Endothelial cell of umbilical vein (primary cell): ENCODE measurements around the gene ELANE. TPM values are rescaled to one million over a fixed set of nuclear protein-coding genes. Genes with fewer than 3 reads are reported as not detected.

Experiments
- BruUV-seq: library from RNA; stranded (reverse); fragments of 400-500 nt; replicated peaks from 2 replicates; lab custom pipeline; 2021; lab: Mats Ljungman, UMichigan
- CTCF ChIA-PET: fragments of 300-600, 350-600 bp; sonication (Branson Sonifier 250); formaldehyde crosslinking; loops from one replicate; lab custom pipeline; 2021; ENCODE audit warnings: antibody characterized with exemption, inconsistent platforms; lab: Charles Lee
- POLR2A ChIA-PET: fragments of 300-600, 350-600 bp; sonication (Branson Sonifier 250); formaldehyde crosslinking; loops from one replicate; lab custom pipeline; 2021; ENCODE audit warnings: antibody characterized with exemption, inconsistent platforms; lab: Charles Lee
- DNase-seq: peaks from one replicate; pipeline ENCODE4 v3.0.0-alpha.2; 2011; ENCODE audit warnings: low read depth, low spot score
- FAIRE-seq: peaks from 2 replicates; lab custom pipeline; 2011; peaks lifted over from hg19 to GRCh38; lab: Jason Lieb, UNC
- H2AFZ ChIP-seq: 2 replicates; pipeline ENCODE4 v1.6.0; 2012; ENCODE audit warnings: low read depth, low read length, control low read depth, inconsistent platforms
- H3K27ac ChIP-seq: 2 replicates; pipeline ENCODE4 v1.5.1; 2011; ENCODE audit warnings: low read depth, mild to moderate bottlenecking, control low read depth, low read length, moderate library complexity; ENCODE audit not compliant: insufficient read depth
- H3K27me3 ChIP-seq, 2 experiments: 2 replicates each; pipeline versions ENCODE4 v1.6.0 to v1.6.1; 2011; ENCODE audit warnings: low read length in 2 of 2, mixed read lengths in 1 of 2; ENCODE audit not compliant: control insufficient read depth in 2 of 2, insufficient read depth in 2 of 2
- H3K36me3 ChIP-seq, 2 experiments: 2 replicates in 1 of 2; 3 replicates in 1 of 2; pipeline ENCODE4 v1.5.1; 2011; ENCODE audit warnings: low read length in 2 of 2, mild to moderate bottlenecking in 1 of 2, moderate library complexity in 1 of 2; ENCODE audit not compliant: control insufficient read depth in 2 of 2, insufficient read depth in 2 of 2; ENCODE audit errors: extremely low read depth in 1 of 2
- H3K4me1 ChIP-seq: 3 replicates; pipeline ENCODE4 v1.5.1; 2011; ENCODE audit warnings: mild to moderate bottlenecking, low read length; ENCODE audit not compliant: control insufficient read depth, insufficient read depth; ENCODE audit errors: extremely low read depth
- H3K4me2 ChIP-seq: 2 replicates; pipeline ENCODE4 v1.6.1; 2011; ENCODE audit warnings: low read length, control low read depth, mixed read lengths; ENCODE audit not compliant: insufficient read depth
- H3K4me3 ChIP-seq, 3 experiments: fragments of 200-600 bp in 1 of 3; sonication (generic), shearing (Covaris generic) in 1 of 3; replicated peaks in 1 of 3; 2 replicates each; pipeline ENCODE4 v1.5.1; 2011 to 2016; ENCODE audit warnings: control low read depth in 3 of 3, low read length in 3 of 3, mild to moderate bottlenecking in 2 of 3, inconsistent platforms in 1 of 3, low read depth in 1 of 3, moderate library complexity in 1 of 3; ENCODE audit not compliant: insufficient read depth in 1 of 3
- H3K79me2 ChIP-seq: 2 replicates; pipeline ENCODE4 v1.6.0; 2012; ENCODE audit warnings: low read length, inconsistent platforms; ENCODE audit not compliant: control insufficient read depth, insufficient read depth
- H3K9ac ChIP-seq: replicated peaks from 2 replicates; pipeline ENCODE3; 2011; ENCODE audit warnings: low read length, control low read depth; ENCODE audit not compliant: insufficient read depth; ENCODE audit errors: extremely low read depth
- H3K9me1 ChIP-seq: replicated peaks from 3 replicates; pipeline ENCODE4 v1.6.0; 2011; ENCODE audit warnings: mild to moderate bottlenecking, low read length; ENCODE audit not compliant: control insufficient read depth, insufficient read depth; ENCODE audit errors: extremely low read depth
- H3K9me3 ChIP-seq: replicated peaks from 2 replicates; pipeline ENCODE4 v1.5.1; 2012; ENCODE audit warnings: low read length, inconsistent platforms; ENCODE audit not compliant: control insufficient read depth, insufficient read depth
- H4K20me1 ChIP-seq: replicated peaks from 2 replicates; pipeline ENCODE3; 2011; ENCODE audit warnings: mild to moderate bottlenecking, low read length; ENCODE audit not compliant: control insufficient read depth, insufficient read depth; ENCODE audit errors: extremely low read depth
- CTCF ChIP-seq, 2 donors: IDR thresholded peaks; 1 replicate in 1 of 2; 2 replicates in 1 of 2; pipeline ENCODE4 v1.5.1; 2011; ENCODE audit warnings: low read length in 2 of 2, mild to moderate bottlenecking in 2 of 2, moderate library complexity in 2 of 2, control low read depth in 1 of 2, inconsistent platforms in 1 of 2, low read depth in 1 of 2; ENCODE audit not compliant: insufficient read depth in 1 of 2; ENCODE audit errors: extremely low read depth in 1 of 2
- EZH2 ChIP-seq: IDR thresholded peaks from 2 replicates; pipeline ENCODE4 v1.6.1; 2012; ENCODE audit warnings: borderline replicate concordance, low read depth, mild to moderate bottlenecking, moderate library complexity, low read length, inconsistent platforms; ENCODE audit not compliant: severe bottlenecking
- FOS ChIP-seq: IDR thresholded peaks from 2 replicates; pipeline ENCODE4 v1.6.1; 2011; ENCODE audit warnings: mild to moderate bottlenecking, low read length, moderate library complexity, borderline replicate concordance; ENCODE audit not compliant: insufficient read depth
- GATA2 ChIP-seq: IDR thresholded peaks from 2 replicates; pipeline ENCODE4 v1.7.0; 2011; ENCODE audit warnings: low read depth, mild to moderate bottlenecking, moderate library complexity, mixed read lengths, low read length; ENCODE audit not compliant: insufficient read length, insufficient read depth
- JUN ChIP-seq: IDR thresholded peaks from 2 replicates; pipeline ENCODE4 v1.6.1; 2011; ENCODE audit warnings: borderline replicate concordance, low read depth; ENCODE audit not compliant: insufficient read length, insufficient read depth
- MYC ChIP-seq: IDR thresholded peaks from one replicate; pipeline ENCODE4 v1.6.1; 2011; ENCODE audit warnings: mild to moderate bottlenecking, low read depth, low read length
- POLR2A ChIP-seq: IDR thresholded peaks from 2 replicates; pipeline ENCODE4 v1.6.1; 2012; ENCODE audit warnings: low read depth, mild to moderate bottlenecking, control low read depth, low read length
- POLR2AphosphoS5 ChIP-seq: IDR thresholded peaks from 2 replicates; pipeline ENCODE4 v1.6.1; 2012; ENCODE audit warnings: low read depth, mild to moderate bottlenecking, control low read depth, low read length, moderate library complexity; ENCODE audit not compliant: insufficient read depth
- dilution Hi-C: fragments of 300-500 bp; cut with MboI; formaldehyde crosslinking; loops from one replicate; pipeline ENCODE4 v1.15.0; 2019; ENCODE audit warnings: low sequenced_read_pairs; ENCODE audit not compliant: extremely low pct_ligation_motif_present
- intact Hi-C: fragments of 100-400 bp; cut with micrococcal nuclease; formaldehyde crosslinking; loops from one replicate; pipeline ENCODE4 v1.10.0; 2022
- polyA plus RNA-seq, 4 experiments: library from polyadenylated mRNA; depleted of rRNA in 3 of 4; stranded (reverse) in 3 of 4; unstranded in 1 of 4; fragments of >200 nt; gene quantifications; 2 replicates each; pipeline versions ENCODE4 v1.2.1 to v1.2.3, GENCODE V29; 2011 to 2012; ENCODE audit warnings: missing spikeins in 1 of 4
- total RNA-seq: library from RNA; stranded (reverse); gene quantifications from 2 replicates; pipeline ENCODE4 v1.2.3, GENCODE V29; 2021
- TF ChIP-seq, protein P1 (sequence below): IDR thresholded peaks from 2 replicates; pipeline ENCODE4 v1.6.1; 2011; ENCODE audit not compliant: insufficient read depth, insufficient read length

Gene ELANE
- total and polyA plus RNA-seq, 2 donors (not counting 3 experiments of a cell fraction or from before 2014, with no cell fraction given) = not detected

DNA sequence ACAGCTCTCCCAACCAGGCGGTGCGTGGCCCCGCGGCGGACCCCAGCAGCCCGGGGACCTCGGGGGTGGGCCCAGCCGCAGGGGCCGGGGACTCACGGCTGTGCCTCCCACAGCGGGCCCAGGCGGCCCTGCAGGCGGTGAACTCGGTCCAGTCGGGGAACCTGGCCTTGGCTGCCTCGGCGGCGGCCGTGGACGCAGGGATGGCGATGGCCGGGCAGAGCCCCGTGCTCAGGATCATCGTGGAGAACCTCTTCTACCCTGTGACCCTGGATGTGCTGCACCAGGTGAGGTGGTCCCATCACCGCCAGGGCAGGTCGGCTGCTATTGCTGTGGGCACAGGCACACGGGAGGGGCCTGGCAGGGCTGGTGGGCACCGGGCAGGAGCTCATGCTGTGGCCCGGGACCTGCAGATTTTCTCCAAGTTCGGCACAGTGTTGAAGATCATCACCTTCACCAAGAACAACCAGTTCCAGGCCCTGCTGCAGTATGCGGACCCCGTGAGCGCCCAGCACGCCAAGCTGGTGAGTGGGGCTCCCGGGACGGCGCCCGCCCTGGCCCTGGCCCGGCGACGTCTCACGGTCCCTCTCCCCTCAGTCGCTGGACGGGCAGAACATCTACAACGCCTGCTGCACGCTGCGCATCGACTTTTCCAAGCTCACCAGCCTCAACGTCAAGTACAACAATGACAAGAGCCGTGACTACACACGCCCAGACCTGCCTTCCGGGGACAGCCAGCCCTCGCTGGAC is 47.5 kb upstream of the ELANE start:
- H3K9me3 ChIP-seq = no peaks in the 10 kb centered on the region
- H3K9ac ChIP-seq = no peak overlapping the region
- POLR2A ChIA-PET = no interaction called here
- TF ChIP-seq MYC (no peak), POLR2AphosphoS5 (no peak), JUN (no peak), GATA2 (no peak), EZH2 (no peak), FOS (no peak), POLR2A (no peak), CTCF (IDR thresholded peaks at IDR 0.05; ENCODE audit: extremely low read depth in 1 of 2, insufficient read depth in 1 of 2, low read depth in 1 of 2, low read length in 2 of 2) (no peak)
- TF ChIP-seq, protein P1, sequence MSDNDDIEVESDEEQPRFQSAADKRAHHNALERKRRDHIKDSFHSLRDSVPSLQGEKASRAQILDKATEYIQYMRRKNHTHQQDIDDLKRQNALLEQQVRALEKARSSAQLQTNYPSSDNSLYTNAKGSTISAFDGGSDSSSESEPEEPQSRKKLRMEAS = no peak
- no peaks in the 10 kb centered on the region for H3K27me3 ChIP-seq
- no peak overlapping the region for H3K4me2 ChIP-seq
- DNase-seq = no peak
- FAIRE-seq = no peak
- intact Hi-C loops (no loop called here), dilution Hi-C loops (no loop called here)
- peaks cover 53 to 71% of the 10 kb centered on the region in 2 experiments for H3K36me3 ChIP-seq
- H3K4me1 ChIP-seq = peaks cover 30% of the 10 kb centered on the region
- no peak overlapping the region for H3K4me3 ChIP-seq
- H3K9me1 ChIP-seq = no peaks in the 10 kb centered on the region
- CTCF ChIA-PET = interaction anchor here (1.0 to 5.5 kb wide), 2 partner anchors 34 to 59 kb away, joined by 4 to 32 read pairs; no protein-coding TSS in a partner anchor
- no peak overlapping the region for H3K27ac ChIP-seq
- no peak overlapping the region for H2AFZ ChIP-seq
- TSS peak; percentile 10 for BruUV-seq
- peaks cover 93% of the 10 kb centered on the region for H3K79me2 ChIP-seq
- H4K20me1 ChIP-seq = no peaks in the 10 kb centered on the region
